HG03520 (cell line): ENCODE results near the gene TIMM21.

Experiments
- ATAC-seq: cut with Tn5 transposase; IDR thresholded peaks from one replicate; pipeline ENCODE4 v1.9.1; 2021; ENCODE audit warnings: mild to moderate bottlenecking, moderate library complexity; ENCODE audit not compliant: unreplicated experiment

Gene TIMM21

GRCh38 chr18:74146756-74147155 lies 1.6 kb upstream of the TIMM21 start:
- ATAC-seq = no peak

- no peak for ATAC-seq
These were observed 888 bp upstream of the TIMM21 start for GRCh38 chr18:74147491-74147778.

GRCh38 chr18:74148543-74149070 lies 284 bp downstream of the TIMM21 start:
- ATAC-seq = peak; percentile 16

- no peak for ATAC-seq
These were observed 1.6 kb downstream of the TIMM21 start for GRCh38 chr18:74149878-74150277.

GRCh38 chr18:74152270-74152669 lies 3.9 kb downstream of the TIMM21 start:
- ATAC-seq = no peak

- ATAC-seq = no peak
These were observed 4.5 kb downstream of the TIMM21 start for GRCh38 chr18:74152857-74153256.

- ATAC-seq = no peak
These were observed 5.1 kb downstream of the TIMM21 start for GRCh38 chr18:74153377-74153776.

GRCh38 chr18:74153793-74154192 lies 5.5 kb downstream of the TIMM21 start:
- ATAC-seq = no peak

GRCh38 chr18:74154716-74155115 lies 6.4 kb downstream of the TIMM21 start:
- ATAC-seq = no peak

- ATAC-seq = no peak
These were observed 7.0 kb downstream of the TIMM21 start for GRCh38 chr18:74155276-74155675.

- ATAC-seq = no peak
These were observed 14.8 kb downstream of the TIMM21 start for GRCh38 chr18:74163019-74163660.

- ATAC-seq = no peak
These were observed 18.1 kb downstream of the TIMM21 start for GRCh38 chr18:74166386-74166785.

GRCh38 chr18:74171910-74172606 lies 23.7 kb downstream of the TIMM21 start:
- ATAC-seq = peak; percentile 98

- ATAC-seq = no peak
These were observed 24.5 kb downstream of the TIMM21 start for GRCh38 chr18:74172697-74173433.

GRCh38 chr18:74173434-74173750 lies 25.1 kb downstream of the TIMM21 start:
- ATAC-seq = no peak

- no peak for ATAC-seq
These were observed 27.3 kb downstream of the TIMM21 start for GRCh38 chr18:74175658-74176057.

- ATAC-seq = no peak
These were observed 30.6 kb downstream of the TIMM21 start for GRCh38 chr18:74178884-74179283.

GRCh38 chr18:74179623-74180199 lies 31.4 kb downstream of the TIMM21 start:
- no peak for ATAC-seq

- ATAC-seq = no peak
These were observed 34.0 kb downstream of the TIMM21 start for GRCh38 chr18:74182335-74182734.

GRCh38 chr18:74183130-74183529 lies 34.8 kb downstream of the TIMM21 start:
- ATAC-seq = no peak

- ATAC-seq = no peak
These were observed 36.6 kb downstream of the TIMM21 start for GRCh38 chr18:74184875-74185274.

- ATAC-seq = no peak
These were observed 37.5 kb downstream of the TIMM21 start for GRCh38 chr18:74185860-74186259.
